Activated CD4-positive, alpha-beta T cell treated with anti-CD3 and anti-CD28 coated beads, Interleukin-2, amount 50 U/mL, for 1 hour (primary cell): Measurements from ENCODE around the gene COLQ.
A peak's percentile ranks its signal among the peaks of the same experiment; 100 is the strongest.

Source experiments
- DNase-seq: peaks from one replicate; pipeline ENCODE4 v3.0.0-alpha.2; 2020

COLQ gene

GRCh38 chr3:15453501-15453900, 68.0 kb downstream of the COLQ start:
- no peak for DNase-seq

DNA sequence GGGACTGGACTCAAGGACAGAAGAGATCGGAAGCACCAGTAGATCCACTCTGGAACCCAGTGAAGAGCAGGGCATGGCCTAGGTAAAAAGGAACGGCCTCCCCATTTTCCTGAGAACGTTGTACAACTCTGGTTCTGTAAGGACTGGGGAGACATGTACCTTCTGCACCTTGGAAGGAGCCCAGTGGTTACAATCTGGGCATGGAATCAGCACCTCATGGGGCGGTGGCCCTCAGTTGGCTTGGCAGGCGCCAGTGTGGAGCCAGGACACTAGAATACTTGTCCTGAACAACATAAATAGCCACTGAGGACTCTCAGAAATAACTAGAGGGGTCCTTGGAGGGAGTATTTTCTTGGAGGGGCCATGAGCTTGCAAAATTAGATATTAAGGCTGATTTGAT, 68.5 kb downstream of the COLQ start:
- no peak for DNase-seq

DNA sequence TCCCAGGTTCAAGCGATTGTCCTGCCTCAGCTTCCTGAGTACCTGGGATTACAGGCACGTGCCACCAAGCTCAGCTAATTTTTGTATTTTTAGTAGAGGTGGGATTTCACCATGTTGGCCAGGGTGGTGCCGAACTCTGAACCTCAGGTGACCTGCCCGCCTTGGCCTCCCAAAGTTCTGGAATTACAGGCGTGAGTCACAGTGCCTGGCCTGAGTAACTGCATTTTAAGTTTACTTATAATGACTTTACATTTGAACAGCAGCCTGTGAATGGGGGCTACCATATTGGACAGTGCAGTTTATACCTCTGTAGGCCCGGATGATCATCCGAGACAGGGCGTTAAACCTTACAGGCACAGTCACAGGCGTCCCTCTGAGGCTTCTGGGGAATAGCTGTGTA, 69.3 kb downstream of the COLQ start:
- DNase-seq, result no peak

GRCh38 chr3:15451216-15452113, 70.0 kb downstream of the COLQ start:
- no peak for DNase-seq

- no peak for DNase-seq
Observed at GRCh38 chr3:15450438-15451215, 70.9 kb downstream of the COLQ start.

DNA sequence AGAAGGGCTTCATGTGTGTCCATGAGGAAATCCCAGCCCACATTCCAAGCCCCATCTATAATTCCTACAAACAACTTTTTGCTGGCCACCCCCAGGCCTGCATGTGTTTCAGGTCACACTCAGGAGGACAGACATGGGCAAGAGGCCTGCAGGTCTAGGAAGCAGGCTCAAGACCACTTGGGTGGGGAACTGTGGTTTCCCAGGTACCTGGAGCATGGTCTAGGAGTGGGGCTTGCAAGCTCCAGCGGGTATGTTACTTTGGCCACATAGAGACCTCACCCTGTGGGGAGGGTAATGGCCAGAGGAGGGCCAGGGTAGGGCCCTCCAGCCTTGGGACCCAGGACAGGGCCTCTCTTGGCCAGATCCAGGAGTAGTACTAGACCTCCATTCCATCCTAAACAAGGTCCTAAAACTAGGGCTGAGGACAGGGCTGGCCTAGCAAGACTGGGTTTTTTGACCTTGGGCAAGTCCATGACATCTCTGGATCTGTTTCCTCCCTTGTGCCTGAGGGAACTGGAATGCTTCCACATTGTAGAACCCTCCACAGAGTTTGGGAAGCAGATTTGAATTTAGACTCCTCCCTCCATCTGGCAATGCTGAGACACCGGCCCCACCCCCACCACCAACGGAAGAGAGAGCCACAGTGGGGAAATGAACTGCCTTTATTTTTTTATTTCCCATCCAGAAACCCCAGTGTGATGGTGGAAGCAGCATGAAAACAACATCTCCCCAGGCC, 71.8 kb downstream of the COLQ start:
- no peak for DNase-seq

GRCh38 chr3:15443826-15444524, 77.5 kb downstream of the COLQ start:
- no peak for DNase-seq

- DNase-seq, result no peak
Observed at GRCh38 chr3:15440891-15441290, 80.6 kb downstream of the COLQ start.

GRCh38 chr3:15439476-15439875, 82.0 kb downstream of the COLQ start:
- DNase-seq, result no peak

DNA sequence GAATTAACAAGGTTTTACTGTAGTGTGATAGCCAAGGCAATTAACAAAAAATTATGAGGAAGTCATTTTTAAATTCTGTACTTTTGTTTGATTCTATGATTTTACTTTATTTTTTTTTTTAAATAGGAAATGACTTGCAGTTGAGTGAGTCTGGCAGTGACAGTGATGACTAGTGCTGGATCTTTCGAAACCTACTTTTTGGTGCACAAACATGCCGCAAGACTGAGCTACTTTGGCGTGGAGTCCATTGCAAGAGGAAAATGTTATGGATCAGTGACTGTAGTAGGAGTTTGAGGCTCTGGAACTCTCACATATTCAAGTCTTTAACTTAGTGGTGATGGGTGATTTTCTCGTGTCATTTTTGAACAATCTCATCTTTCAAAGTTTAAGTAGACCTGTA, 82.5 kb downstream of the COLQ start:
- no peak for DNase-seq

- no peak for DNase-seq
Observed at GRCh38 chr3:15436246-15436645, 85.3 kb downstream of the COLQ start.

GRCh38 chr3:15434756-15435155, 86.8 kb downstream of the COLQ start:
- DNase-seq, result no peak

DNA sequence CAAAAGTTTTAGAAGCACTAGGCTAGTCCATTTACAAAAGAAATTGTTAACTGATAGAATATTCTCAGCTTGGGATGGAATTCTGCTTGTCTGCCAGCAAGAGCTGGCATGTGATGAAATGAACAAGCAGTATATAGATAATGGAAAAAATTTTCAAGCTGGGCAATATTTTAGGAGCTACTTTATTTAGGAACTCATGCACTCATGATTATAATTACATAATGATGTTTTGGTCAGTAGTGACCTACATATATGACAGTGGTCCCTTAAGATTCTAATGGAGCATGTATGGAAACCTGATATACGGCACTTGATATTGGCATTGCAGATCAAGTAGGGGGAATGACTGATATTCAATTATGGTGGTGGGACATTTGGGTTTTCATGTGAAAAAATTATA, 88.0 kb downstream of the COLQ start:
- DNase-seq, result no peak

GRCh38 chr3:15431256-15431837, 90.2 kb downstream of the COLQ start:
- DNase-seq, result no peak

GRCh38 chr3:15430624-15431023, 90.9 kb downstream of the COLQ start:
- no peak for DNase-seq

GRCh38 chr3:15429080-15429479, 92.4 kb downstream of the COLQ start:
- DNase-seq, result no peak

- DNase-seq, result no peak
Observed at GRCh38 chr3:15428539-15428938, 93.0 kb downstream of the COLQ start.

- DNase-seq, result no peak
Observed at GRCh38 chr3:15427981-15428380, 93.5 kb downstream of the COLQ start.

DNA sequence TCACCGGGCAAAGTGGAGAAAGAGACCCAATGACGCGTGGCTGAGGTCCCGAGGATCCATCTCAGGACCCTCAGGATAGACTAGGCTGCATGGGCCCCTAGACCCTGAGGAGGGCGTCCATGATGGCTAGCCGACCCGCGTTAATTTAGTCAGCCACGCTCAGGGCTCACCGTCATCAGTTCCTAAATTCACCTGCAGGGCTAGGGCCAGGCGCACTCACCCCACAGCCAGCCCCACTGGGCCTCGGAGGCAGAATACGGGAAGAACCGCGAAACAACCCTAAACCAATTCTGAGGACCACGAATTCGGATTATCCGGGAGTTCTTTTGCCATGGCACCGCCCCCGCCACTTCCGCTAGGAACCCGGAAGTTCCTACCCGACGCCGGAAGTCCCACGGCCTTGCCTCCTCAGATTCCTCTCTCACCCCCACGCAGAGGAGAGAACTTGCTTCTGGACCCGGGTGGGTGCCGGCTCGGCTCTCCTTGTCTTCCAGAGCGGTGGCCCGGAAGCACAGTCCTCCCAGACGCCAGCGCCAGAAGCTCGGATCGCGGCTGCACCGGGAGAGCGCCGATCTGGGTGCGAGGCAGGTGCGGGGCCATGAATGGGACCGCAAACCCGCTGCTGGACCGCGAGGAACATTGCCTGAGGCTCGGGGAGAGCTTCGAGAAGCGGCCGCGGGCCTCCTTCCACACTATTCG, 94.2 kb downstream of the COLQ start, which contains the start of the genes EAF1 and METTL6:
Gene EAF1 (plus strand): TSS at position 417 of the 699 bp plus-strand sequence. CDS start 182 bp downstream, at position 599.
Gene METTL6 (minus strand): TSS at position 363 of the 699 bp plus-strand sequence. CDS start 1,033 bp downstream, outside the sequence.
- peak; percentile 80 for DNase-seq

DNA sequence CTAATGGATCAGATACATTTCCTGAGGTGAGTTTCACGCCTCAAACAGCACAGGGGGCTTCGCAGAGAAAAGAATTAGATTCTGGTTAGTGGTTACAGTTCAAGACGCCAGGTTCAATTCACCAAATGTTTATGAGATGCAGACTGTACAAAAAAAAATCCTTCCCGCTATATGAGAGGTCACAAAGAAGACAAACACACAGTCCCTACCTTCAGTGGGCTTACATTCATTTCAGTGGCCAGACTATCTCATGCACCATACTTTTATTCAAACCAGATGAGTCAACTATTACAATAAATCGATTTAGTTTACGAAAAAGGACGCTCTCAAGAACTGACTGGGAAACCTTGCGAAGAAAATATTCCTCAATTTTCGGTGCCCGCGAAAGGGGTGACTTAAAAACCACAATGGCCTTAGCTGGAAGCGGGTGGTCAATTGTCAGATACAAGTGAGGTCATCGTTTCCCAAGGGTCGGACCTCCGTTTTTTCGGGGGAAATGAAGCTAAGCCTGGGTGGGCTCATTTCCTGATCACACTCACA, 94.9 kb downstream of the COLQ start:
- no peak for DNase-seq

DNA sequence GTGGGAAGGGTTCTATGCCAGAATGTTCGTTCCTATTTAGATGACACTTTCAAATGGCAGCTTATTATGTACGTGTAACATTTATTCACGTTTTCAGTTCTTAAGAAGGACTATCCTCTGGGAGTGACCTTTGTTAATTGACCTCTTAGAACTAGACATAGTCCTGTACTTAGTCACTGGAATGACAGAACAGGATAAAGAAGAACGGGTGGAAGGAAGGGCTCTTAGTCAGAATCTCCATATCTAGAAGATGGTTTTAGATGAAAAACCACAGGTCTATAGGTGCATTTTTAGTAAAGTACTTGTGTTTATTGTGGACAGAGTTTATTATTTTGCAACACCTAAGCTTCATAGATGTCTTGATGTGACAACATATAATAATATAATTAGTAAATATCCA, 100.6 kb downstream of the COLQ start:
- no peak for DNase-seq
